GM12872 (cell line): ENCODE measurements around the gene SRP68.

Source experiments
- TF ChIP-seq, protein P1 (sequence below): IDR thresholded peaks from 3 replicates; pipeline ENCODE4 v1.5.1; 2011; ENCODE audit warnings: low read depth, mild to moderate bottlenecking, low read length, moderate library complexity; ENCODE audit not compliant: insufficient read depth

The SRP68 gene

DNA sequence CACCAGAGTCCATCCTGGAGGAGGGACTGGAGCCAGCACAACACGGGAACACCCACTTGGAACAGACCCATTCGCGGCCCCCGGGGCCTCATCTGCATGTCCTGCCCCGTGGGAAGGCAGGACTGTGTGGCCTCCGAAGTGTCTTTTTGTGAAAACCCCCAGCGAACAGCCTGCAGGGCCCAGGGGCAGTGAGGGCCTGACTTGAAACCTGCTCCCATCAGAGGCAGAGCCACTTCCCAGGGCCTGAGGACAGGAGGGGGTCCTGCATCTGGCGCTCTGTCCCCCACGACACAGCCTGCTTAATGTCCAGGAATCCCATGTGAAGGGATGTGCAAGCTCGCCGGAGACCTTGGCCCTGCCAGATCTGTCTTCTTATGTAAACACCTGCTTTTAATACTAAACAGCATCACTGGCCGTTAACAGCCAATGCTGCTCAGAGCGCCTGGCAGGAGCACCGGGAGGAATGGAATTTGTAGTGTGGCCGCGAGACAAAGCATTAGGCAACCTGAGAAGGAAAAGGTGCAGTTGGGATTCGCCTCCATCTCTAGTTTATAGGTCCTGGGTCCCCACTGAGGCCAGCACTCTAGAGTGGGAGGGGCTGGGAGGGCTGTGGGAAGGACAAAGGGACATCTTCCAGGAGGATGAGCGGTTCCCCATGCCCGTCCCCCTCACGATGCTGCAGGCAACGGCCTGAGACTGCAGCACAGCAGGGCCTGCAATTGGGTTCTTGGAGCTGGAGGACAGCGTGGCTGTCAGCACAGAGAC lies 35.6 kb downstream of the SRP68 start:
- TF ChIP-seq, protein P1, sequence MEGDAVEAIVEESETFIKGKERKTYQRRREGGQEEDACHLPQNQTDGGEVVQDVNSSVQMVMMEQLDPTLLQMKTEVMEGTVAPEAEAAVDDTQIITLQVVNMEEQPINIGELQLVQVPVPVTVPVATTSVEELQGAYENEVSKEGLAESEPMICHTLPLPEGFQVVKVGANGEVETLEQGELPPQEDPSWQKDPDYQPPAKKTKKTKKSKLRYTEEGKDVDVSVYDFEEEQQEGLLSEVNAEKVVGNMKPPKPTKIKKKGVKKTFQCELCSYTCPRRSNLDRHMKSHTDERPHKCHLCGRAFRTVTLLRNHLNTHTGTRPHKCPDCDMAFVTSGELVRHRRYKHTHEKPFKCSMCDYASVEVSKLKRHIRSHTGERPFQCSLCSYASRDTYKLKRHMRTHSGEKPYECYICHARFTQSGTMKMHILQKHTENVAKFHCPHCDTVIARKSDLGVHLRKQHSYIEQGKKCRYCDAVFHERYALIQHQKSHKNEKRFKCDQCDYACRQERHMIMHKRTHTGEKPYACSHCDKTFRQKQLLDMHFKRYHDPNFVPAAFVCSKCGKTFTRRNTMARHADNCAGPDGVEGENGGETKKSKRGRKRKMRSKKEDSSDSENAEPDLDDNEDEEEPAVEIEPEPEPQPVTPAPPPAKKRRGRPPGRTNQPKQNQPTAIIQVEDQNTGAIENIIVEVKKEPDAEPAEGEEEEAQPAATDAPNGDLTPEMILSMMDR = no peak

DNA sequence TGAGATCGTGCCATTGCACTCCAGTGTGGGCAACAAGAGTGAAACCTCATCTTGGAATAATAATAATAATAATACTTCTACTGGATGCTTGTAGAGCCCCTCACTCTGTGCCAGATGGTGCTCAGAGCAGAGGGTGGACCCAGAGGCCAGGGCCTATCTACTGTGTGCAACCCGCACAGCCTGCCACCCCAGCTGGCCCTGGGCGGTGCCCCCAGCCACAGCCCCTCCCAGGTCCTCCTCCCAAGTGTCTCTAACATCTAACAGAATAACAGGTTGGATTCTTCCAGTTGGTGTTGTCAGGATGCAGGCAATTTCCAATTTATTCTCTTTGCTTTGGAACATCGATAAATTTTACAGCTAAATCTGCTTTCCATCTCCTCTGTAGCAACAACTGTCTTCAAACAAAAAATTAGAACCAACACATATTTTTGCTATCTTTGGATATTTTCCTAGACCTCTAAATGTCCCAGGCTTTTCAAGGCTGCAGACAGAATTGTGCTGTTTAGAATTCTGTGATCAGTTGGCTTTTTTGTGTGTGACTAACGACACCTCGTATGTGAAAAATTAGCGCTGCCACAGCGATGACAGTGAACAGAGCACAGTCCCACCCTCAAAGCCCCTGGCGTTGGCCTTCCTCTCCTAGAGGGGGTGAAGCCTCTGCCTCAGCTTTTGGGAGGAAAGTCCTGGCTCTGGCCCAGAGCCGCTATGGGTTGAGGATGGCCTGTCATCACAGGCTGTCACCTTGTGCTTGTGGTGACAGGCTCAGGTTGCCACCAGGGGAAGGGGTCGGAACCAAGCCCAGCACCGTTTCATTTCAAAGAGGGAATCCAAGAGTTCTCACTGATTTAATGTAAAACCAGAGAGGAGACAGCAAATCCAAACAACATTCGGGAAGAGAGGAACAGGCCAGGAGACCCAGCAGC lies 37.6 kb downstream of the SRP68 start:
- TF ChIP-seq, protein P1 = no peak

DNA sequence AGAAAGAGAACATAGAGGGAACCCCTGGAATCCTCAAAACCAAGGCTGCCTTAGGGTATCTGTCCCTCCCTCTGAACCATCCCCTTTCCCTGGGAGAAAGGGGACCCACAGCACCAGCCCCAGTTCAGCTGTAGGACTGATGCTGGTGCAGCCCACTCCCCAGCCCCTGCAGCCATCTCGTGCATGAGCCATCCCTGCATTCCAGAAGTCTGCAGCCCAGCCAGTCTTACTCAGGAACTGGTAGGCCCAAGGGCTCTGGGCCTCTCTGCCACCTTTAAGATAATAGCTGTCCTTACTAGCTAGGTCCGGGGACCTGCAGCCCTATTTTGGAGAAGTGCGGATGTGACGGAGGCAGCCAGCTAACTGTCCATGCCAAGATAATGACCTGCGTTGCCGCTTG lies 39.2 kb downstream of the SRP68 start:
- TF ChIP-seq, protein P1 = no peak

DNA sequence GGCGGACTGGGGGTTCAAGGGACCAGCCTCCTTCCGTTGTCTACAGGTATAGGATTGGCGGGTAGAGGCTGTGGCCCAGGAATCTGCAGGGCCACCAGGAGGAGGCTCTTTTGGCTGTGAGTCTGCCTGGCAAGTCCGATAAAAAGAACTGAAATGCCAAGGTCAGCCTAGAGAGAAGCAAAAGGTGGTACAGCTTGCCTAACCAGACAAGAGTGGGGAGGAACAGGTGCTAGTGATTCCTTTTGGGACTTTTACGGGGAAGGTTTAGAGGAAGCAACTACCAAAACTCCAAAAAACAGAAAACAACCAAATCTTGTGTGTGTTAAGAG lies 39.6 kb downstream of the SRP68 start:
- TF ChIP-seq, protein P1 = no peak

DNA sequence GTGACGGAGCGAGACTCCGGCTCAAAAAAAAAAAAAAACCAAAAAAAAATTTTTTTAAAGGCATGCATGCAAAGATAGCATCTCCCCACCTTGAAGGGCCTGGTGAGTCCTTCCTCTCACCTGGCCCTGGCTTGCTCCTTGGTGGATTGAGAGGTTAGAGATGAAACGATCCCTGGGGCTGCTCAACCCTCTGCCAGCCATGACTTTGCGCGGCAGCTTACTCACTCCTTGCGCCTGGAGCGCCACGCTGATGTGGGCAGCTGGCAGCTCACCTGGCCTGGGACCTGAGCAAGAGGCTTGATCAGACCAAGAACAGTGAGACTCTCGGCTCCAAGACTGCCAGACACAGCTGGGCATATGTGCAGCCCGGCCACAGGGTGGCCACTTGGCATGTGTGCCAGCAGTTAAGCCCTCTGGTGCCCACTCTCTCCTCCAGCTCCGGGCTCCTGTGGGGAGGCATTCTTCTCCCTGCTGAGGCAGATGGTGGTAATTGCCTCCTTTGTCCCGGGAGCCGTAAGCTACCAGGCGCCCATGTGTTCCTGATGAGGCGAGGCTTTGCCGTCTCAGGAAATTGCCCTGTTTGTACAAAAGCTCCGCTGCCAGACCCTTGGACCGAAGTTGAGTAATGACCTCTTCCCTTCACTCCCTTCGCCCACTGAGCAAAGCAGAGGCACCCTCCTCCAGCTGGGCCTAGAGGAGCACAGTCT lies 40.1 kb downstream of the SRP68 start:
- TF ChIP-seq, protein P1 = no peak

DNA sequence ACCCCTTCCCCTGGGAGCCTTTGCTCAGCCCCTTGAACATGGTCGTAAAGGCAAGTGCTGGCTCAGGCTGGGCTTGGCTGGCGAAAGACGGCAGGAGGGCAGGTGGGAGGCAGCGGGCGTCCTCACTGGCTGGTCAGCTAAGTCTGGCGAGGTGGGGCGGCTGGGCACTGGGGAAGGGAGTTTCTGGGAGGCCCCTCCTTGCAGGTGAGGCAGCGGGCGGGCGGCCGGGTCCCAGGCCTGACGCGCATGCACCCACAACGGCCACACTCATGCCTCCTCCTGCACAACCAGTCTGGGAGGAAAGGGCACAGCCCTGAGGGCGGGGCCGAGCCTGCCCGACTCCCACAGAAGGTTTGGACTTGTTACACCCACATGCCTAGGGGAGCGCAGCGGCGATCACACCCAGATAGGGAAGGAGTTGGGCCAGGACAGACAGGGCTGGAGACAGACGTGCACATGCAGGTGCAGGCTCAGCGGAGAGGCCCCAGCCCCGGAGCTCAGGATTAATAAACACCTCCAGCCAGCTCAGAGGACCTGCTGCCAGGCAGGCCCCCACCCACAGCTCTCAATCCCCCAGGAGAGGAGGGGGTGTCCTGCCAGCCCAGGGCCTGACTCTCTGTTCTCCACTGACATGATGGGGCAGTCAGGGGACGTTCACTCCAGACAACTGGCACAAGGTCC lies 45.0 kb downstream of the SRP68 start, which contains the start of gene EVPL:
Gene EVPL (minus strand): TSS at position 148 of the 681 bp plus-strand sequence. CDS start 108 bp downstream, at position 40.
- TF ChIP-seq, protein P1 = no peak

DNA sequence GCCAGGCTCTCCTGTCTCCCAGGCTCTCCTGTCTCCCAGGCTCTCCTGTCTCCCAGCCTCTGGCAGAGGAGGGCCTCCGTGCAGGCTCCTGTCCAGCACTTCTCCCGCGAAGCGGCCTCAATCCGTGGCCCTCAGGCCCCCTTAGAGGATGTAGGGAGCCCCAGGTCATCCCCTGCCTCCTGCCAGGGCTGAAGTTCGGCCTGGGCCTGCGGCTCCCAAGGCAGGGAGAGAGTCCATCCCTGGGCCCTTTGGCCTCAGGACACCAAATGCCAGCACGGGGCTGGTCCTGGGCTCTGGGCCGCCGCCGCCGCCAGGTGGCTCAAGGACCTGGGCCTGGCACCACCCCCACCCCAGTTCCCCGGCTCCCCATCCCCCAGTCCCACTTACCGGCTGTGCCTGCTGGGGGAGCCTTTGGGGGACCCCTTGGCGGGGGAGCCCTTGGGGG lies 45.6 kb downstream of the SRP68 start:
- TF ChIP-seq, protein P1 = no peak
